Gastroesophageal sphincter (tissue), 3 donors: ENCODE data around the gene CDH13.

Experiments
- EP300 ChIP-seq: sonication (generic); formaldehyde crosslinking; IDR thresholded peaks from one replicate; pipeline ENCODE4 v1.6.1; 2017; ENCODE audit warnings: antibody characterized with exemption, mild to moderate bottlenecking
- POLR2AphosphoS5 ChIP-seq: sonication (generic); formaldehyde crosslinking; IDR thresholded peaks from one replicate; pipeline ENCODE4 v1.6.1; 2017; ENCODE audit warnings: antibody characterized with exemption
- TF ChIP-seq, protein P1 (sequence below), 4 experiments: fragments of 200-600 bp in 2 of 4; fragments of 450-650 bp in 2 of 4; sonication (generic) in 1 of 4; IDR thresholded peaks; one replicate each; pipeline ENCODE4 v1.5.1; 2017 to 2019; ENCODE audit warnings: antibody characterized with exemption in 4 of 4, mild to moderate bottlenecking in 2 of 4, moderate library complexity in 2 of 4

DNA sequence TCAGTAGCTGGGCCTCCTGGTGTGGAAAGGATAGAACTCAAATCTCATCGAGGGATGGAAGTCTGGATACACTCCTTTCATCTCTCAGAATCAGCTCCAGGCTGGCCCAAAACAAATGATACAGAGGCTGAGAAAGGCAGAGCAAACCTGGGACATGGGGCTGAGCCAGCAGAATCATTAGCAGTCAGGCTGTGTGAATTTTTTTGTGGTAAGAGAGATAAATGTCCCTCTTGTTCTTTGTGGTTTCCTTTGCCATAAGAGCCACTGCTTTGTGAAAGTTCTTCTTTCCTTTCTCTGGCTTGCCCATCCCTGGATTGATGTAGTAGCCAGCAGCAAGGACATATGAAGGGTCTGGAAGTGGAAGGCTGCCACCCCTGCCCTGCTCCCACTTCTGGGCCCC is 146.2 kb downstream of the CDH13 start:
- TF ChIP-seq, protein P1, sequence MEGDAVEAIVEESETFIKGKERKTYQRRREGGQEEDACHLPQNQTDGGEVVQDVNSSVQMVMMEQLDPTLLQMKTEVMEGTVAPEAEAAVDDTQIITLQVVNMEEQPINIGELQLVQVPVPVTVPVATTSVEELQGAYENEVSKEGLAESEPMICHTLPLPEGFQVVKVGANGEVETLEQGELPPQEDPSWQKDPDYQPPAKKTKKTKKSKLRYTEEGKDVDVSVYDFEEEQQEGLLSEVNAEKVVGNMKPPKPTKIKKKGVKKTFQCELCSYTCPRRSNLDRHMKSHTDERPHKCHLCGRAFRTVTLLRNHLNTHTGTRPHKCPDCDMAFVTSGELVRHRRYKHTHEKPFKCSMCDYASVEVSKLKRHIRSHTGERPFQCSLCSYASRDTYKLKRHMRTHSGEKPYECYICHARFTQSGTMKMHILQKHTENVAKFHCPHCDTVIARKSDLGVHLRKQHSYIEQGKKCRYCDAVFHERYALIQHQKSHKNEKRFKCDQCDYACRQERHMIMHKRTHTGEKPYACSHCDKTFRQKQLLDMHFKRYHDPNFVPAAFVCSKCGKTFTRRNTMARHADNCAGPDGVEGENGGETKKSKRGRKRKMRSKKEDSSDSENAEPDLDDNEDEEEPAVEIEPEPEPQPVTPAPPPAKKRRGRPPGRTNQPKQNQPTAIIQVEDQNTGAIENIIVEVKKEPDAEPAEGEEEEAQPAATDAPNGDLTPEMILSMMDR (IDR thresholded peaks at IDR 0.05) = no peak
- TF ChIP-seq EP300 = no peak
- TF ChIP-seq POLR2AphosphoS5 = no peak
